ENCODE results near the gene PRCC.

Gene PRCC

DNA sequence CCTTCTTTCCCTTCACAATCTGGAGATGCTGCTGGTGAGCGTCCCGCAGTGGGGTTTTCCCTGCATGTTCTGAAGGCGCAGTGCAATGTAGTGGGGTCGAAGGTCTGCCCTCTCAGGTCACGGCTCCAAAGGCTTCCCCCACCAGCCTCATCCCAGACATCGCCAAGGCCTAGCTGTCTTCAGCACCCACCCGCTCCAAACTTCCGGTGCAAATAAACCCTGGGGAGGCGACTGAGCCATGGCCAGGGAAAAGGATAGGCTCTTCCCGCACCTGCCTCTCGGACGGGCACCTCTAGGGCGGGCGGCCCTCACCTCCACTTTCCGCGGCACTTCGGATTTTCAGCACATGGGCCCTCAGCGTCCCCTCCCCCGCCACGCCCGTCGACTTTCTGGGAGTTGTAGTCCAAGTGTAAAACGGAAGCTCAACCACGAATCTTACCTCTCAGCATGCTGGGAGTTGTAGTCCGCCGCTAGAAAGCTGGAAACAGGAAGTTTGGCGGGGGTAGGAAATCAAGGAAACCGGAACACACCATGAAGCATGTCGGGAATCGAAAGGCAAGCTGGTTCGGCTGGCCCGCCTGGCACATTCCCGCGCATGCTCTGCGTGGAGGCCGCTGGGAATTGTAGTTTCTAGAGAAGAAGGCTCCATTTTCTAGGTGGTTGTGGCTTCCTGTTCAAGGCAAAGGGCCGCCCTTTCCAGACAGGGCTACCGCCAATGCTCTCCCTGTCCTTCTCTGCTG is 26.4 kb upstream of the PRCC start, which contains the start of gene MRPL24:
Gene MRPL24, minus strand, starts transcription at position 348 of the 740 bp plus-strand sequence. CDS start 2,384 bp downstream, outside the sequence.
- peak; percentile 93 for DNase-seq (ENCODE audit: low spot score)
- TF ChIP-seq, protein P1, sequence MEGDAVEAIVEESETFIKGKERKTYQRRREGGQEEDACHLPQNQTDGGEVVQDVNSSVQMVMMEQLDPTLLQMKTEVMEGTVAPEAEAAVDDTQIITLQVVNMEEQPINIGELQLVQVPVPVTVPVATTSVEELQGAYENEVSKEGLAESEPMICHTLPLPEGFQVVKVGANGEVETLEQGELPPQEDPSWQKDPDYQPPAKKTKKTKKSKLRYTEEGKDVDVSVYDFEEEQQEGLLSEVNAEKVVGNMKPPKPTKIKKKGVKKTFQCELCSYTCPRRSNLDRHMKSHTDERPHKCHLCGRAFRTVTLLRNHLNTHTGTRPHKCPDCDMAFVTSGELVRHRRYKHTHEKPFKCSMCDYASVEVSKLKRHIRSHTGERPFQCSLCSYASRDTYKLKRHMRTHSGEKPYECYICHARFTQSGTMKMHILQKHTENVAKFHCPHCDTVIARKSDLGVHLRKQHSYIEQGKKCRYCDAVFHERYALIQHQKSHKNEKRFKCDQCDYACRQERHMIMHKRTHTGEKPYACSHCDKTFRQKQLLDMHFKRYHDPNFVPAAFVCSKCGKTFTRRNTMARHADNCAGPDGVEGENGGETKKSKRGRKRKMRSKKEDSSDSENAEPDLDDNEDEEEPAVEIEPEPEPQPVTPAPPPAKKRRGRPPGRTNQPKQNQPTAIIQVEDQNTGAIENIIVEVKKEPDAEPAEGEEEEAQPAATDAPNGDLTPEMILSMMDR (IDR thresholded peaks at IDR 0.05; ENCODE audit: borderline replicate concordance, control extremely low read depth, extremely low read depth, insufficient read depth, missing control alignments), result no peak
- in situ Hi-C loops (cut with MboI; ENCODE audit: low sequenced_read_pairs, unreplicated experiment), result no loop called here

DNA sequence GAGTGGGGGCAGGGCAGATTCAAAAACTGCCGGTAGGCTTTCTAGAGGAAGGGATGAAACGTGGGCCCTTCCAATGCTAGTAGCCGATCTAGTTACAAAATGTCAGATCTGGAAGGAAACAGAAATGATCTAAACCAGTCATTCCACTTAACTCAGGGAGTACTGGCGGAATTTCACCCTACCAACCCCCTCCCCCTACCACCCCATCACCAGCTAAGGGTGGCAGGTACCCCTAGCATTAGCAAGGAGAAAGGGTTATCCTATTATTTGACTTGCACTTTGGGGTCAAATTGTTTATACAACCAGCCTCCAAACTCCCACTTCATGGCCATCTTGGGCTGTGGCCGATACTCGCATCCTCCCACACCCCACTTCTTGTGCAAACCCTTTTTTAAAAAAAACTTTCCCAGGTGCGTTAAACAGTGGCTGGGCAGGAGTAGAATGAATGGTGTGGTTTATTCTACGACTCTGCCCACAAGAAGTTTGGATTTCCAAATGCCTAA is 25.8 kb upstream of the PRCC start:
- TF ChIP-seq, protein P1 (IDR thresholded peaks at IDR 0.05; ENCODE audit: borderline replicate concordance, control extremely low read depth, extremely low read depth, insufficient read depth, missing control alignments), result no peak
- in situ Hi-C loops (cut with MboI; ENCODE audit: low sequenced_read_pairs, unreplicated experiment), result no loop called here
- no peak for DNase-seq (ENCODE audit: low spot score)

DNA sequence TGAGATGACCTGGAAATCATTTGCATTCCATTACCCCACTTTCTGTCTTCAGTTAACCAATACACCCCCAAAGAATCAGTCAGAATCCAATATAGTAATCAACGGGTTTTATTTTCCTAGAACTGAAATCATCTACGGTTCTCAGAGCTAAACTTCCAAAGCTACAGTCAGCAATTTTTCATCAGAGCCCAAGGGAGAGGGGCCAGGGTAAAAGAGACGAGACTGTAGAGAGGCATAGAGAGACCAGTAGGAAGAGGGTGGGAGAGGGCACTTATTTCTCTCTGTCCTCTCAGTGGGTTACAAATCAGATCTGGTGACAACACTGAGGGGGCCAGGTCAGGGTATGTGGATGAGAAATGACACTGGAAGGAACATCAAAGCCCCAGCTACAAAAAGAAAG is 25.3 kb upstream of the PRCC start:
- in situ Hi-C loops (cut with MboI; ENCODE audit: low sequenced_read_pairs, unreplicated experiment), result no loop called here
- TF ChIP-seq, protein P1 (IDR thresholded peaks at IDR 0.05; ENCODE audit: borderline replicate concordance, control extremely low read depth, extremely low read depth, insufficient read depth, missing control alignments), result no peak
- DNase-seq (ENCODE audit: low spot score), result no peak

DNA sequence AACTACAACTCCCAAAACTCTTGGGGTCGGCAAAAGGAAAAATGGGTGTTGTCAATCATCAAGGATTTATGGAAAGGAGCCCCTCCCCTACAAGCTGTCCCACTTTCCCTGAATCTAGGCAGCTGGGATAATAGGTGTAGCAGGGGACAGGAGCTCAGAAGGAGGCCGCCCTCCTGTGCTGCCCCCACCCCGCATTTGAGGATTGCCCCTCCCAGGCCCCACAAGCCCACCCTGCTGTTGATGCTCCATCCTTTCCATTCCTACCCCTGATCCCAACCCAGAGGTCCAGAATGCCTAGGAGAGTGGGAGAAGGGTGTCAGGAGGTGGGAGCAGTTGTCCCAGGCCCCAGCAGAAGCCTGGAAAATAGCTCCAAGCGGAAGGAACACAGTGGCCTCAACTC is 24.5 kb upstream of the PRCC start:
- in situ Hi-C loops (cut with MboI; ENCODE audit: low sequenced_read_pairs, unreplicated experiment), result no loop called here
- no peak for DNase-seq (ENCODE audit: low spot score)
- TF ChIP-seq, protein P1 (IDR thresholded peaks at IDR 0.05; ENCODE audit: borderline replicate concordance, control extremely low read depth, extremely low read depth, insufficient read depth, missing control alignments), result no peak

DNA sequence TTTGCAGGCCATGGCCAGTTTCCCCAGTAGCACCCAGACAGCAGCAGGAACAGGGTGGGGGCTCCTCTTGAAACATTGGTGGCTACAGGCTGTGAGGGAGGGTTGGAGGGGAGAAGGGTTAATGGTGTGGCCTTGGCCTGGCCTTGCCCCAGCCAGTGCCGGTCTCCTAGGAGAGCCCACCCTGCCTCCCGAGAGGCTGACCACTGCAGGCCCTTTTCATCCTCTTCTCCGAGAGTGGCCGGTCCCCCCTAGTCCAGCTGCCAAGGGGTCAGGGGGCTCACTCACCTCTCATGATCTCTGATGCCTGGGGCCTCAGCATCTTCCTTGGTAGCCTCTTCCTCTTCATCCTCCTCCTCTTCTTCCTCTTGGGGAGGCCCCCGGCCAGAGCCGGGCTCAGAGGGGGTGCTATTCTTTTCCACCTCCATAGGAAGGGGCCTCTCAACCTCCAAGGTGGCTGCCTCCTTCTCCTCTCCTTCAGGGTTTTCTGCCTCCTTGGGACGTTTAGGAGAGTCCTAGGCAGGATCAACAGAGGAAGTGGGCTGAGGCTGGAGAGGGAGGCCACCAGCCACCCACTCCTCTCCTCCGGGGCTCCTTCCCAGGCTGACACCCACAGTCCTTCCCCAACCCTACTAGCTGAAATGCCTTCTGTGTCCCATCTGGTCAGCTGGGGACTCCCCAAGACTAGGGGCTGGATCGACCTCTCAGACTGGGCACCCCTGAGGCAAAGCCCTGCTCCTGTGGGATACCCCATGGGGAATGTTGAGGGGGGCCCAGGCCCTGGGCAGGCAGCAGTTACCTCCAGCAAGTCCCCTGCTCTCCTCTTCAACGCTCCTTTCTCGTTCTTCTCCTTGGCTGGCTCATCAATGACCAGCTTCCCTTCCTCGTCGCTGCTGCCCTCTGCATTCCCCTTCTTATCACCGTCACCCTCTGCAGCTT is 23.7 kb upstream of the PRCC start:
- no peak for DNase-seq (ENCODE audit: low spot score)
- in situ Hi-C loops (cut with MboI; ENCODE audit: low sequenced_read_pairs, unreplicated experiment), result no loop called here
- TF ChIP-seq, protein P1 (IDR thresholded peaks at IDR 0.05; ENCODE audit: borderline replicate concordance, control extremely low read depth, extremely low read depth, insufficient read depth, missing control alignments), result no peak

DNA sequence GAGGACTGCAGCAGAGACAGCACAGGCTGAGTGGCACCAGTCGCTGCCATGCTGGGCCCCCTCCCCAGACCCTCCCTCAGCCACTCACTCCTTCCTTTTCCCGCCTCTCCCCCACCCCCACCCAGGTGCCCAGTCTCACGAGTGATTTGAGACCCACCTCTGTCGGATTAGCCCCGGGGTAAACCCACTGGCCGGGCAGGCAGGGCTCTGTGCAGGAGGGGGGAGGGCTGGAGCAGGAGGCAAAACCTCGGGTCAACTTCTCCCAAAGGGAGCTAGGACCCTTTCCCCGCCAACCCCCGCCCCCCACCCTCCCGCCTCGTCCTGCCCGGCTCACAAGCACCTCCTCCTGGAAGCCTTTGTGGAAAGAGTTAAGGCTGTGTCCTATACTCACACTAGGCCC is 23.0 kb upstream of the PRCC start:
- DNase-seq (ENCODE audit: low spot score), result no peak
- in situ Hi-C loops (cut with MboI; ENCODE audit: low sequenced_read_pairs, unreplicated experiment), result no loop called here
- TF ChIP-seq, protein P1 (IDR thresholded peaks at IDR 0.05; ENCODE audit: borderline replicate concordance, control extremely low read depth, extremely low read depth, insufficient read depth, missing control alignments), result no peak
